ENCODE measurements around the gene VPS37C. TPM values are rescaled to one million over a fixed set of nuclear protein-coding genes. Genes with fewer than 3 reads are reported as not detected.
A peak's percentile ranks its signal among the peaks of the same experiment; 100 is the strongest.

Gene VPS37C
- total and polyA plus RNA-seq, 7 donors: 8.6 to 25.4 (median 18.6) TPM

DNA sequence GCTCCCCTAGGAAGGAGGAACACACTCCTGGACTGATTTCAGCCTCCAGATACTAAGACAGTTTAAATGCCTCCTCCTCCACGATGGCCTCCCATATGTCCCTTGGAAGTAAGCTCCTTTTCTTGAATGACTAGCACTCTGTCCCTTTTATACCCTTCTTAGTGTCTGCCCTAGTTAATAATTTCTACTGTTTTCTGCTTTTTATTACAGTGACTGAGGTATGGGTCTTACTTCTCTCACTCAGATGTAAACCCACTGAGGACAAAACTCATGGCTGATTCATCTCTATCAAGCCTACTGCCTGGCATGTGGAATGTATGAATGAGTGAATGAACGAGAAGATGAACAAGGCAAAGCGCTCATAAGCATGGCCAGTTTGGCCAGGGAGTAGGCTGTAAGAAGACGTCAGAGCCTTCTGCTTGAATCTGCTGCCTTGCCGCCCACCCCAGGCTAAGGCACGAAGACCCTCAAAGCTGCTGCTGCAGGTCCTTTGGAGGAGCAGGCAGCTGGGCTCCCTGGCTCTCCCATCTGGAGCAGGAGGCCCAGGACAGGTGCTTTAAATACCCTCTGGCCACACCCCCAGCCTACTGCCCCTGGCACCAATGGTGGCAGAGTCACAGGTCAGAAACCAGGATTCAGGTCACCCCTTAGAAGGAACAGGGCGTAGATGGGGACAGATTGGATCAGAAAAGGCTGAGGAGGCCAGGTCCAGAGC lies 33.9 kb upstream of the VPS37C start:
- DNase-seq: peak; percentile 24
- 73 to 78% methylated on average over 7 of the region's 7 CpGs for WGBS, 2 donors
- no peak for TF ChIP-seq POLR2A (IDR thresholded peaks at IDR 0.05)

DNA sequence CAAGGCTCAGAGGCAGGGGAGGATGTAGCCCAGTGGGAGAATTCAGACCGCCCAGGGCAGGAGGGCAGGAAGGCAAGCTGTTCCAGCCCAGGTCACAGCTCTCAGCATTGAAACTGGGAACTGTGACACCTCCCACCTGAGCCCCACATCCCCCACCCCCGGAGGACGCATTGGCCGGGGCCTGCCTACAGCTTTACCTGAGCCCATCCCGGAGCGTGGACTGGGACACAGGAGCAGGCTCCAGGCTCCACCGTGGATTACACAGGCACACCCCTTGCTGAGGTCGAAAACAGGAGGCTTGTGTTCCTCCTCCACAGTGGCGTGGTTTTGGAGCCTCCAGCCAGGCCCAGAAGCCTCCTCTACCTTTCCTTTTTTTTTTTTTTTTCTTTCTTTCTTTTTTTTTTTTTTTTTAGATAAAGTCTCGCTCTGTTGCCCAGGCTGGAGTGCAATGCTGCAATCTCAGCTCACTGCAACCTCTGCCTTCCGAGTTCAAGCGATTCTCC lies 33.0 kb upstream of the VPS37C start:
- Histone ChIP-seq H3K4me3 (no peak overlapping the region), H3K36me3 (no peaks in the 10 kb centered on the region), H3K27ac (no peak overlapping the region), H3K9me3 (peaks cover 0 to 4% (median 2%) of the 10 kb centered on the region in 4 donors), H3K4me1 (no peaks in the 10 kb centered on the region), H3K27me3 (no peaks in the 10 kb centered on the region)
- intact Hi-C loops (cut with DNase I): no loop called here
- DNase-seq: peak; percentile 41
- TF ChIP-seq, protein P1, sequence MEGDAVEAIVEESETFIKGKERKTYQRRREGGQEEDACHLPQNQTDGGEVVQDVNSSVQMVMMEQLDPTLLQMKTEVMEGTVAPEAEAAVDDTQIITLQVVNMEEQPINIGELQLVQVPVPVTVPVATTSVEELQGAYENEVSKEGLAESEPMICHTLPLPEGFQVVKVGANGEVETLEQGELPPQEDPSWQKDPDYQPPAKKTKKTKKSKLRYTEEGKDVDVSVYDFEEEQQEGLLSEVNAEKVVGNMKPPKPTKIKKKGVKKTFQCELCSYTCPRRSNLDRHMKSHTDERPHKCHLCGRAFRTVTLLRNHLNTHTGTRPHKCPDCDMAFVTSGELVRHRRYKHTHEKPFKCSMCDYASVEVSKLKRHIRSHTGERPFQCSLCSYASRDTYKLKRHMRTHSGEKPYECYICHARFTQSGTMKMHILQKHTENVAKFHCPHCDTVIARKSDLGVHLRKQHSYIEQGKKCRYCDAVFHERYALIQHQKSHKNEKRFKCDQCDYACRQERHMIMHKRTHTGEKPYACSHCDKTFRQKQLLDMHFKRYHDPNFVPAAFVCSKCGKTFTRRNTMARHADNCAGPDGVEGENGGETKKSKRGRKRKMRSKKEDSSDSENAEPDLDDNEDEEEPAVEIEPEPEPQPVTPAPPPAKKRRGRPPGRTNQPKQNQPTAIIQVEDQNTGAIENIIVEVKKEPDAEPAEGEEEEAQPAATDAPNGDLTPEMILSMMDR (IDR thresholded peaks at IDR 0.05): no peak
- TF ChIP-seq POLR2A (IDR thresholded peaks at IDR 0.05) (no peak), POLR2AphosphoS5 (IDR thresholded peaks at IDR 0.05) (no peak), EP300 (IDR thresholded peaks at IDR 0.05) (no peak)
- WGBS, 2 donors: 77 to 80% methylated on average over 12 of the region's 12 CpGs

More for the DNA sequence above, 33.9 kb upstream of the VPS37C start:
- H3K9me3 ChIP-seq: peaks cover 0 to 4% (median 2%) of the 10 kb centered on the region in 4 donors
- H3K4me1 ChIP-seq: no peaks in the 10 kb centered on the region
- intact Hi-C loops (cut with DNase I): no loop called here
- no peak overlapping the region for H3K27ac ChIP-seq
- H3K36me3 ChIP-seq: no peaks in the 10 kb centered on the region
- H3K4me3 ChIP-seq: no peak overlapping the region
- H3K27me3 ChIP-seq: no peaks in the 10 kb centered on the region

DNA sequence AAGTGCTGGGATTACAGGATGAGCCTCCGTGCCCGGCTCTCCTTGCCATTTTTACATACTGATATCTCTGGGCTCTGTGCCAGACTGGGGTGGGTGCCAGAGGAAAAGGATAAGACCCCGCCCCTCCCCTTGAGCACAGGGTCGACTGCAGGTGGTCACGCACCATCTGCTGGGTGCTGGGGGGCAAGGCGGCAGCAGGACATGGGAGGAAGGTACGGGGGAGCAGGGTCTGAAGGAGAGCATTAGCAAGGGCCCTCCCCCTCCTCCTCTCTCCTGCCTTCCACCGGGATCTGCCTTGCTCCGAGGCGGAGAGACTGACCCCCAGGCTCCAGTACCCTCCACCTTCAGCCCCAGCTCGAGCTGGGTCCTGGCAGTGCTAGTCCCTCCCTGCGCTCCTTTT lies 32.4 kb upstream of the VPS37C start:
- no peak for DNase-seq
- no peaks in the 10 kb centered on the region for H3K36me3 ChIP-seq
- peaks cover 0 to 3% (median 0%) of the 10 kb centered on the region in 4 donors for H3K9me3 ChIP-seq
- H3K4me3 ChIP-seq: no peak overlapping the region
- H3K27me3 ChIP-seq: no peaks in the 10 kb centered on the region
- TF ChIP-seq EP300 (IDR thresholded peaks at IDR 0.05) (no peak), POLR2A (IDR thresholded peaks at IDR 0.05) (no peak), POLR2AphosphoS5 (IDR thresholded peaks at IDR 0.05) (no peak)
- TF ChIP-seq, protein P1 (IDR thresholded peaks at IDR 0.05): no peak
- H3K4me1 ChIP-seq: no peaks in the 10 kb centered on the region
- intact Hi-C loops (cut with DNase I): no loop called here
- no peak overlapping the region for H3K27ac ChIP-seq
- WGBS, 2 donors: 37 to 59% methylated on average over 12 of the region's 12 CpGs

DNA sequence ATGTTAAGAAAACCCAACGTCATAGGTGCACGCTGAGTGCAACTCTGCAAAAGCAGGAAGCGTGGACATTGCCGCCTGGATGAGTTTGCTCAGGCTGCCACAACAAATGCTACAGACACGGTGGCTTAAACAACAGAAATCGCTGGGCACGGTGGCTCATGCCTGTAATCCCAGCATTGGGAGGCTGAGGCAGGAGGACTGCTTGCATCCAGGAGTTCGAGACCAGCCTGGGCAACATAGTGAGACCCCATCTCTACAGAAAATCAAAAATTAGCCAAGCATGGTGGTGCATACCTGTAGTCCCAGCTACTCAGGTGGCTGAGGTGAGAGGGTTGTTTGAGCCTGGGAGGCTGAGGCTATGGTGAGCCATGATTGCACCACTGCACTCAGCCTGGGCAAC lies 28.7 kb upstream of the VPS37C start:
- no peak for TF ChIP-seq POLR2AphosphoS5 (IDR thresholded peaks at IDR 0.05)
- TF ChIP-seq POLR2A (IDR thresholded peaks at IDR 0.05): no peak
- TF ChIP-seq, protein P1 (IDR thresholded peaks at IDR 0.05): no peak
- TF ChIP-seq EP300 (IDR thresholded peaks at IDR 0.05): no peak
- H3K27me3 ChIP-seq: no peaks in the 10 kb centered on the region
- no peaks in the 10 kb centered on the region for H3K36me3 ChIP-seq
- no peak overlapping the region for H3K27ac ChIP-seq
- intact Hi-C loops (cut with DNase I): no loop called here
- WGBS, 2 donors: 78 to 81% methylated on average over 8 of the region's 8 CpGs
- no peak for DNase-seq
- no peak overlapping the region for H3K4me3 ChIP-seq
- H3K9me3 ChIP-seq: no peaks in the 10 kb centered on the region
- no peaks in the 10 kb centered on the region for H3K4me1 ChIP-seq

DNA sequence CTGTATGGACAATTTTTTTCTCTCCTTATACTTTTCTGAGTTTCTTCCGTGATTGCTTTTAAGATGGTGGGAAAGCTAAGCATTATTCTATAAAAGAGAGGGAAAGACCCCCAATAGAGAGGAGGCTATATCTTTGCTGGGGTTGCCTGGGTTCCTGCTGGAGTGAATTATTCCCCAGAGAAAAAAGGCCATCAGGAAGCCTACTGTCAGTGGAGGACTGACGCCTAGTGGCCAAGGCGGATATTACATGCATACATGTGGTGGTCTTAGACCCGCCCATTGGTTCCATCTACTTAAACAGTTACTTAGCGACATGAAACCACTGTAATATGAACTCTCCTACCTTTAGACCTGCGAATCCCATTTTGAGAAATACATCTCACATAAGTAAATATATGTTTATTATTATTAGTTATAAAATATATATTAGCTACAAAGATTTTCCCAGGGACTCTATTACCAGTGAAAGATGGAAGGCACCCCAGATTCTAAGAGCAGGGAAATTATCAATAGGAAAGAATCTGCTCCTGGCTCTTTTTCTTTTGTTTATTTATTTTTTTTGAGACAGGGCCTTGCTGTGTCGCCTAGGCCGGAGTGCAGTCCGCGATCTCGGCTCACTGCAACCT lies 26.4 kb upstream of the VPS37C start:
- 39 to 42% methylated on average over 11 of the region's 11 CpGs for WGBS, 2 donors
- no peaks in the 10 kb centered on the region for H3K27me3 ChIP-seq
- H3K36me3 ChIP-seq: no peaks in the 10 kb centered on the region
- no peak overlapping the region for H3K27ac ChIP-seq
- no peak overlapping the region for H3K4me3 ChIP-seq
- H3K4me1 ChIP-seq: no peaks in the 10 kb centered on the region
- intact Hi-C loops (cut with DNase I): loop anchor here (2.0 kb wide), 2 partner anchors 61 to 357 kb away; no protein-coding TSS in a partner anchor
- no peak for TF ChIP-seq POLR2AphosphoS5 (IDR thresholded peaks at IDR 0.05)
- TF ChIP-seq, protein P1 (IDR thresholded peaks at IDR 0.05): peak; percentile 70 to 95 (median 88)
- no peaks in the 10 kb centered on the region for H3K9me3 ChIP-seq
- peak; percentile 85 for DNase-seq
